Karpas-422 (cell line): ENCODE measurements around the gene RFX3. TPM values are rescaled to one million over a fixed set of nuclear protein-coding genes. Genes with fewer than 3 reads are reported as not detected.

Experiments used
- DNase-seq: peaks from one replicate; pipeline ENCODE4 v3.0.0-alpha.2; 2015
- H2AFZ ChIP-seq: fragments of 200-600 bp; sonication (generic); 2 replicates; pipeline ENCODE4 v1.6.1; 2014; ENCODE audit warnings: antibody characterized with exemption, low read length, mixed read lengths
- H3K27ac ChIP-seq: fragments of 200-600 bp; sonication (generic); 2 replicates; pipeline ENCODE4 v1.5.1; 2014; ENCODE audit warnings: mild to moderate bottlenecking, low read length, moderate library complexity
- H3K27me3 ChIP-seq: fragments of 200-600 bp; sonication (generic); 2 replicates; pipeline ENCODE4 v1.6.1; 2014; ENCODE audit warnings: low read length, mixed read lengths
- H3K36me3 ChIP-seq: fragments of 200-600 bp; sonication (generic); 2 replicates; pipeline ENCODE4 v1.6.1; 2014; ENCODE audit warnings: low read length, mixed read lengths; ENCODE audit not compliant: insufficient read depth
- H3K4me1 ChIP-seq: fragments of 200-600 bp; sonication (generic); 2 replicates; pipeline ENCODE4 v1.6.1; 2014; ENCODE audit warnings: mild to moderate bottlenecking, low read length, mixed read lengths
- H3K4me2 ChIP-seq: fragments of 200-600 bp; sonication (generic); 2 replicates; pipeline ENCODE4 v1.6.1; 2014; ENCODE audit warnings: low read length, low read depth, mild to moderate bottlenecking; ENCODE audit not compliant: poor library complexity, severe bottlenecking
- H3K4me3 ChIP-seq: fragments of 200-600 bp; sonication (generic); 2 replicates; pipeline ENCODE4 v1.5.1; 2014; ENCODE audit warnings: mild to moderate bottlenecking, antibody characterized with exemption, low read length, mixed read lengths
- H3K79me2 ChIP-seq: fragments of 200-600 bp; sonication (generic); 2 replicates; pipeline ENCODE4 v1.6.1; 2014; ENCODE audit warnings: mild to moderate bottlenecking, low read length, mixed read lengths
- H3K9ac ChIP-seq: fragments of 200-600 bp; sonication (generic); 2 replicates; pipeline ENCODE4 v1.6.0; 2014; ENCODE audit warnings: low read length
- H3K9me2 ChIP-seq: fragments of 200-600 bp; sonication (generic), shearing (Covaris generic); replicated peaks from 2 replicates; pipeline ENCODE4 v1.6.0; 2014; ENCODE audit warnings: mild to moderate bottlenecking, low read length, moderate library complexity; ENCODE audit not compliant: insufficient read depth
- H3K9me3 ChIP-seq: fragments of 300-700, 200-600 bp; sonication (generic); 2 replicates; pipeline ENCODE4 v1.6.1; 2014; ENCODE audit warnings: low read length, mixed read lengths
- H4K20me1 ChIP-seq: fragments of 200-600 bp; sonication (generic); 2 replicates; pipeline ENCODE4 v1.6.1; 2014; ENCODE audit warnings: mild to moderate bottlenecking, antibody characterized with exemption, low read length, low read depth; ENCODE audit not compliant: insufficient read depth
- total RNA-seq: library from RNA; depleted of rRNA; stranded (reverse); fragments of >200 nt; shearing (Covaris generic); gene quantifications from 2 replicates; pipeline ENCODE4 v1.2.3, GENCODE V29; 2014; ENCODE audit warnings: low replicate concordance

RFX3 gene
- total RNA-seq, 1 experiment from 2014 or later = 24.3 TPM

GRCh38 chr9:3290231-3290840, 235.5 kb downstream of the RFX3 start:
- no peak overlapping the region for H3K27ac ChIP-seq
- peaks cover 16% of the 10 kb centered on the region; the same call in 1 of the 2 replicates for H3K9me3 ChIP-seq

GRCh38 chr9:3288686-3289085, 237.1 kb downstream of the RFX3 start:
- H3K27me3 ChIP-seq = no peaks in the 10 kb centered on the region
- no peak overlapping the region for H3K4me2 ChIP-seq
- no peaks in the 10 kb centered on the region for H4K20me1 ChIP-seq
- no peak overlapping the region for H3K27ac ChIP-seq
- H3K79me2 ChIP-seq = no peaks in the 10 kb centered on the region
- no peaks in the 10 kb centered on the region for H3K9me2 ChIP-seq
- no peak overlapping the region for H3K9ac ChIP-seq
- no peak overlapping the region for H2AFZ ChIP-seq
- H3K4me3 ChIP-seq = no peak overlapping the region
- peaks cover 16% of the 10 kb centered on the region; the same call in 1 of the 2 replicates for H3K9me3 ChIP-seq
- H3K36me3 ChIP-seq = peaks cover 23% of the 10 kb centered on the region
- H3K4me1 ChIP-seq = no peaks in the 10 kb centered on the region
- DNase-seq = no peak

More at GRCh38 chr9:3290231-3290840, 235.5 kb downstream of the RFX3 start:
- no peaks in the 10 kb centered on the region for H3K27me3 ChIP-seq
- H3K36me3 ChIP-seq = peaks cover 23% of the 10 kb centered on the region
- H4K20me1 ChIP-seq = no peaks in the 10 kb centered on the region
- no peak overlapping the region for H2AFZ ChIP-seq
- H3K9me2 ChIP-seq = no peaks in the 10 kb centered on the region
- H3K9ac ChIP-seq = no peak overlapping the region
- no peak overlapping the region for H3K4me3 ChIP-seq
- H3K4me2 ChIP-seq = no peak overlapping the region
- H3K4me1 ChIP-seq = no peaks in the 10 kb centered on the region
- DNase-seq = no peak
- H3K79me2 ChIP-seq = no peaks in the 10 kb centered on the region

- no peak overlapping the region for H3K4me3 ChIP-seq
- H3K9me2 ChIP-seq = no peaks in the 10 kb centered on the region
- H3K27ac ChIP-seq = no peak overlapping the region
- H3K36me3 ChIP-seq = peaks cover 23% of the 10 kb centered on the region
- no peaks in the 10 kb centered on the region for H3K27me3 ChIP-seq
- H3K4me1 ChIP-seq = no peaks in the 10 kb centered on the region
- H3K9me3 ChIP-seq = peaks cover 16% of the 10 kb centered on the region; the same call in 1 of the 2 replicates
- DNase-seq = no peak
- H3K4me2 ChIP-seq = no peak overlapping the region
- no peaks in the 10 kb centered on the region for H4K20me1 ChIP-seq
- H2AFZ ChIP-seq = no peak overlapping the region
- no peak overlapping the region for H3K9ac ChIP-seq
- no peaks in the 10 kb centered on the region for H3K79me2 ChIP-seq
These were observed 240.2 kb downstream of the RFX3 start for GRCh38 chr9:3285365-3286161.

- Histone ChIP-seq H3K36me3 (peaks cover 8% of the 10 kb centered on the region), H3K9me2 (no peaks in the 10 kb centered on the region), H4K20me1 (no peaks in the 10 kb centered on the region), H3K4me3 (no peak overlapping the region), H3K27ac (no peak overlapping the region), H3K9ac (no peak overlapping the region), H3K9me3 (peaks cover 5% of the 10 kb centered on the region; the same call in 1 of the 2 replicates), H2AFZ (no peak overlapping the region), H3K4me1 (no peaks in the 10 kb centered on the region), H3K79me2 (no peaks in the 10 kb centered on the region), H3K4me2 (no peak overlapping the region), H3K27me3 (no peaks in the 10 kb centered on the region)
- no peak for DNase-seq
These were observed 243.4 kb downstream of the RFX3 start for GRCh38 chr9:3282365-3282764.

- Histone ChIP-seq H3K27me3 (no peaks in the 10 kb centered on the region), H3K4me2 (no peak overlapping the region), H3K27ac (no peak overlapping the region), H2AFZ (no peak overlapping the region), H3K9me2 (no peaks in the 10 kb centered on the region), H3K9ac (no peak overlapping the region), H4K20me1 (no peaks in the 10 kb centered on the region), H3K4me1 (no peaks in the 10 kb centered on the region), H3K36me3 (no peaks in the 10 kb centered on the region; the same call in 1 of the 2 replicates), H3K4me3 (no peak overlapping the region), H3K79me2 (no peaks in the 10 kb centered on the region), H3K9me3 (no peaks in the 10 kb centered on the region)
- DNase-seq = no peak
These were observed 244.4 kb downstream of the RFX3 start for GRCh38 chr9:3281399-3281798.

GRCh38 chr9:3277200-3277599, 248.6 kb downstream of the RFX3 start:
- no peak for DNase-seq
- Histone ChIP-seq H2AFZ (no peak overlapping the region), H3K9me3 (no peaks in the 10 kb centered on the region; the same call in 1 of the 2 replicates), H3K27ac (no peak overlapping the region), H4K20me1 (no peaks in the 10 kb centered on the region), H3K36me3 (peaks cover 4% of the 10 kb centered on the region; the same call in 1 of the 2 replicates), H3K4me1 (no peaks in the 10 kb centered on the region), H3K9ac (no peak overlapping the region), H3K27me3 (no peaks in the 10 kb centered on the region), H3K9me2 (no peaks in the 10 kb centered on the region), H3K79me2 (no peaks in the 10 kb centered on the region), H3K4me3 (no peak overlapping the region), H3K4me2 (no peak overlapping the region)

GRCh38 chr9:3271581-3271980, 254.2 kb downstream of the RFX3 start:
- Histone ChIP-seq H3K4me1 (no peaks in the 10 kb centered on the region), H3K27ac (no peak overlapping the region), H3K9me2 (no peaks in the 10 kb centered on the region), H2AFZ (no peak overlapping the region), H3K4me2 (no peak overlapping the region), H3K9ac (no peak overlapping the region), H3K79me2 (no peaks in the 10 kb centered on the region), H3K4me3 (no peak overlapping the region), H3K36me3 (peaks cover 4% of the 10 kb centered on the region; the same call in 1 of the 2 replicates), H3K9me3 (no peaks in the 10 kb centered on the region; the same call in 1 of the 2 replicates), H4K20me1 (no peaks in the 10 kb centered on the region), H3K27me3 (no peaks in the 10 kb centered on the region)
- no peak for DNase-seq

GRCh38 chr9:3271157-3271556, 254.6 kb downstream of the RFX3 start:
- Histone ChIP-seq H3K9ac (no peak overlapping the region), H3K27me3 (no peaks in the 10 kb centered on the region), H3K4me3 (no peak overlapping the region), H3K4me1 (no peaks in the 10 kb centered on the region), H3K4me2 (no peak overlapping the region), H2AFZ (no peak overlapping the region), H4K20me1 (no peaks in the 10 kb centered on the region), H3K36me3 (peaks cover 4% of the 10 kb centered on the region; the same call in 1 of the 2 replicates), H3K9me2 (no peaks in the 10 kb centered on the region), H3K79me2 (no peaks in the 10 kb centered on the region), H3K9me3 (no peaks in the 10 kb centered on the region; the same call in 1 of the 2 replicates), H3K27ac (no peak overlapping the region)
- DNase-seq = no peak
